H9 (cell line): ENCODE data around the gene RAB11B. TPM values are rescaled to one million over a fixed set of nuclear protein-coding genes. Genes with fewer than 3 reads are reported as not detected.

Experiments used
- DNase-seq: peaks from one replicate; pipeline ENCODE4 v3.0.0-alpha.2; 2017
- H2AFZ ChIP-seq: one replicate; pipeline ENCODE4 v1.6.1; 2013; ENCODE audit warnings: mild to moderate bottlenecking, low read length, control low read depth, moderate library complexity
- H2AK5ac ChIP-seq: 2 replicates; pipeline ENCODE4 v1.6.1; 2013; ENCODE audit warnings: low read length, control low read depth, mixed read lengths; ENCODE audit not compliant: insufficient read length
- H2BK120ac ChIP-seq: one replicate; pipeline ENCODE4 v1.6.1; 2013; ENCODE audit warnings: low read depth, mild to moderate bottlenecking, low read length, control low read depth, inconsistent platforms; ENCODE audit not compliant: poor library complexity, severe bottlenecking
- H2BK12ac ChIP-seq: 2 replicates; pipeline ENCODE4 v1.6.1; 2013; ENCODE audit warnings: low read length, control low read depth, mixed read lengths, low read depth; ENCODE audit not compliant: insufficient read length
- H2BK15ac ChIP-seq: 2 replicates; pipeline ENCODE4 v1.6.1; 2013; ENCODE audit warnings: low read depth, low read length, control low read depth
- H2BK20ac ChIP-seq: one replicate; pipeline ENCODE4 v1.6.1; 2013; ENCODE audit warnings: low read depth, mild to moderate bottlenecking, low read length, control low read depth, inconsistent platforms; ENCODE audit not compliant: poor library complexity, severe bottlenecking
- H2BK5ac ChIP-seq: 2 replicates; pipeline ENCODE4 v1.6.1; 2013; ENCODE audit warnings: low read length, control low read depth, mixed read lengths; ENCODE audit not compliant: insufficient read length
- H3K14ac ChIP-seq: 2 replicates; pipeline ENCODE4 v1.6.1; 2013; ENCODE audit warnings: low read length, control low read depth; ENCODE audit not compliant: insufficient read depth
- H3K18ac ChIP-seq: 2 replicates; pipeline ENCODE4 v1.6.1; 2013; ENCODE audit warnings: low read depth, mild to moderate bottlenecking, mixed read lengths, low read length, control low read depth; ENCODE audit not compliant: insufficient read length
- H3K23ac ChIP-seq: 2 replicates; pipeline ENCODE4 v1.6.1; 2013; ENCODE audit warnings: low read length, control low read depth, mixed read lengths, low read depth; ENCODE audit not compliant: insufficient read length
- H3K23me2 ChIP-seq: 2 replicates; pipeline ENCODE4 v1.6.1; 2013; ENCODE audit warnings: low read depth, mild to moderate bottlenecking, mixed read lengths, low read length, control low read depth; ENCODE audit not compliant: insufficient read length, poor library complexity, severe bottlenecking
- H3K27ac ChIP-seq: 2 replicates; pipeline ENCODE4 v1.5.1; 2013; ENCODE audit warnings: low read length, control low read depth, mixed read lengths, low read depth; ENCODE audit not compliant: insufficient read length
- H3K27me3 ChIP-seq: 2 replicates; pipeline ENCODE4 v1.6.1; 2013; ENCODE audit warnings: low read length, control low read depth, inconsistent platforms; ENCODE audit not compliant: insufficient read depth
- H3K4ac ChIP-seq: 2 replicates; pipeline ENCODE4 v1.6.1; 2013; ENCODE audit warnings: low read depth, mild to moderate bottlenecking, control low read depth, inconsistent platforms, low read length, moderate library complexity
- H3K4me1 ChIP-seq: 2 replicates; pipeline ENCODE4 v1.6.1; 2013; ENCODE audit warnings: low read length, control low read depth, inconsistent platforms; ENCODE audit not compliant: insufficient read depth
- H3K4me2 ChIP-seq: 2 replicates; pipeline ENCODE4 v1.6.1; 2013; ENCODE audit warnings: low read length, control low read depth, mixed read lengths; ENCODE audit not compliant: insufficient read length, insufficient read depth
- H3K56ac ChIP-seq: 2 replicates; pipeline ENCODE4 v1.6.1; 2013; ENCODE audit warnings: low read depth, mild to moderate bottlenecking, mixed read lengths, low read length, control low read depth; ENCODE audit not compliant: insufficient read length
- H3K79me1 ChIP-seq: 2 replicates; pipeline ENCODE4 v1.6.1; 2013; ENCODE audit warnings: low read depth, mild to moderate bottlenecking, moderate library complexity, low read length, control low read depth, inconsistent platforms; ENCODE audit not compliant: insufficient read depth, poor library complexity, severe bottlenecking
- H3K79me2 ChIP-seq: 2 replicates; pipeline ENCODE4 v1.6.1; 2013; ENCODE audit warnings: low read length, control low read depth, inconsistent platforms; ENCODE audit not compliant: insufficient read depth
- H3K9ac ChIP-seq: 2 replicates; pipeline ENCODE4 v1.6.1; 2013; ENCODE audit warnings: low read length, control low read depth, mixed read lengths; ENCODE audit not compliant: insufficient read length; ENCODE audit errors: extremely low read depth
- H3K9me3 ChIP-seq: one replicate; pipeline ENCODE4 v1.6.1; 2013; ENCODE audit warnings: low read depth, low read length, inconsistent platforms; ENCODE audit not compliant: control insufficient read depth
- H3T11ph ChIP-seq: one replicate; pipeline ENCODE4 v1.6.1; 2013; ENCODE audit warnings: mild to moderate bottlenecking, low read length, control low read depth, inconsistent platforms
- H4K20me1 ChIP-seq: one replicate; pipeline ENCODE4 v1.6.1; 2013; ENCODE audit not compliant: control insufficient read depth, insufficient read length, insufficient read depth
- H4K5ac ChIP-seq: 2 replicates; pipeline ENCODE4 v1.6.1; 2013; ENCODE audit warnings: low read depth, mild to moderate bottlenecking, mixed read lengths, low read length, control low read depth; ENCODE audit not compliant: insufficient read length
- H4K8ac ChIP-seq: replicated peaks from 2 replicates; pipeline ENCODE4 v1.6.1; 2013; ENCODE audit warnings: low read length, control low read depth, mixed read lengths, low read depth; ENCODE audit not compliant: insufficient read length
- H4K91ac ChIP-seq: 2 replicates; pipeline ENCODE4 v1.6.1; 2013; ENCODE audit warnings: low read depth, mild to moderate bottlenecking, moderate library complexity, mixed read lengths, low read length, control low read depth; ENCODE audit not compliant: insufficient read length
- H3K27ac Mint-ChIP-seq, 3 experiments: 2 replicates in 2 of 3; 3 replicates in 1 of 3; pipeline ENCODE4 v1.8.0; 2020 to 2021; ENCODE audit warnings: mixed read lengths in 3 of 3, mild to moderate bottlenecking in 1 of 3, moderate library complexity in 1 of 3
- H3K27me3 Mint-ChIP-seq: 2 replicates; pipeline ENCODE4 v1.8.0; 2021; ENCODE audit warnings: low read depth, mild to moderate bottlenecking, moderate library complexity, mixed read lengths
- H3K36me3 Mint-ChIP-seq, 3 experiments: 2 replicates in 2 of 3; 3 replicates in 1 of 3; pipeline ENCODE4 v1.8.0; 2020 to 2021; ENCODE audit warnings: low read depth in 3 of 3, mixed read lengths in 3 of 3; ENCODE audit not compliant: insufficient read depth in 1 of 3
- H3K4me1 Mint-ChIP-seq, 2 experiments: 2 replicates each; pipeline ENCODE4 v1.8.0; 2020; ENCODE audit warnings: mixed read lengths in 2 of 2
- H3K4me3 Mint-ChIP-seq, 2 experiments: 2 replicates in 1 of 2; 3 replicates in 1 of 2; pipeline ENCODE4 v1.8.0; 2020 to 2021; ENCODE audit warnings: mild to moderate bottlenecking in 2 of 2, mixed read lengths in 2 of 2, moderate library complexity in 1 of 2
- H3K9me3 Mint-ChIP-seq, 2 experiments: 2 replicates in 1 of 2; 3 replicates in 1 of 2; pipeline ENCODE4 v1.8.0; 2020; ENCODE audit warnings: mild to moderate bottlenecking in 2 of 2, mixed read lengths in 2 of 2, moderate library complexity in 1 of 2
- WGBS: extraction: QIAGEN DNeasy Blood & Tissue Kit; methylation state at CpG from one replicate; pipeline ENCODE4 v1.1.7; 2013; ENCODE audit warnings: missing lambda C conversion rate, low lambda C conversion rate, mixed read lengths; ENCODE audit not compliant: insufficient read length; ENCODE audit errors: extremely low coverage; 5-methylcytosine and 5-hydroxymethylcytosine counted together
- total RNA-seq: library from RNA; stranded (reverse); gene quantifications from 2 replicates; pipeline ENCODE4 v1.2.1, GENCODE V29; 2021
- TF ChIP-seq, protein P1 (sequence below): fragments of 200-600 bp; sonication (generic); conservative IDR thresholded peaks from 3 replicates; pipeline ENCODE4 v1.8.0; 2021; ENCODE audit warnings: antibody characterized with exemption, mild to moderate bottlenecking

The RAB11B gene
- total RNA-seq, 1 experiment from 2014 or later = 106 TPM

DNA sequence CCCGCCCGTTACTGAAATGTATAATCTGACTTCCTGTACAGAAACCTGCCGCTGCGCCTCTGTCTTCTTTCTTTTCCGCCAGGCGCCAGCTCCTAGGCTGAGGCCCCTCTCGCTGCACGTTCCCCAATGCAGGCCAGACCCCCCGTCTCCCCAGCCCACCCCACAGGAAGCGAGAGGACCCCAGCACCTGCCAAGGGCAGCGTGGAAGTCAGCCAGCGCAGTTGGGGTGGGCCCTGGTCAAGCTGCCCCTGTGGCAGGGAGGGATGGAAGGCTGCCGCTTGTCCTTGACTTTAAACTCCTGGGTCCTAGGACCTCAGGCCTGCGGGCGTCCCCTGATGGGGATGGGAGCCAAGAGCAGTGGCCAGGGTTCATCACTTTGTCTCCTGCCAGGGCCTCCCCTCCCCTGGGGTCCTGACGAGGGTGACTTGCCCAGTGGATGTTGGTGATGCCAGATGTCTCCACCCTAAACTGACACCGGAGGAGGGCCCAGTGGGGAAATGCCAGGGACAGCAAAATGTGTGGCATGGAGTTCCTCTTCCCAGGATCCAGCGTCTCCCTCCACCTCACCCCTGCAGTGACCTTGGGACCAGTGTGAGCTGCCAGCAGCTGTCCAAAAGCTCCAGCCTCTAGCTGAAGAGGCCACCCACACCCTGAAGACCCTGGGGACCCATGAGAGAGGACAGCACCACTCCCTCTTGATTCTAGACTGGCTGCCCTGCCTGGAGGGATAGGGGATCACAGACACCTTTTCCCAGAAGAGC is 14.4 kb downstream of the RAB11B start:
- Histone ChIP-seq H2BK20ac (no peak overlapping the region), H3K4me2 (no peak overlapping the region), H2AFZ (no peak overlapping the region), H3K23me2 (no peaks in the 10 kb centered on the region), H2AK5ac (no peak overlapping the region), H3K14ac (no peak overlapping the region), H3K4me1 (no peaks in the 10 kb centered on the region), H4K20me1 (no peaks in the 10 kb centered on the region), H3K27me3 (no peaks in the 10 kb centered on the region), H3K9me3 (no peaks in the 10 kb centered on the region), H2BK120ac (no peak overlapping the region), H2BK12ac (no peak overlapping the region), H4K91ac (no peak overlapping the region), H3K79me2 (peaks cover 3% of the 10 kb centered on the region; the same call in 1 of the 2 replicates), H4K5ac (no peak overlapping the region), H2BK15ac (no peak overlapping the region), H3K79me1 (no peaks in the 10 kb centered on the region), H2BK5ac (no peak overlapping the region), H3T11ph (no peak overlapping the region), H3K27ac (no peak overlapping the region), H4K8ac (no peak overlapping the region), H3K18ac (no peak overlapping the region), H3K56ac (no peak overlapping the region), H3K9ac (no peak overlapping the region), H3K23ac (no peak overlapping the region), H3K4ac (no peak overlapping the region)
- H3K27ac Mint-ChIP-seq = peak overlapping the region in 1 of 3 experiments; percentile 84; a peak in 1 of 7 replicates
- no peaks in the 10 kb centered on the region; the same call in 1 of the 2 replicates for H3K27me3 Mint-ChIP-seq
- H3K9me3 Mint-ChIP-seq = no peaks in the 10 kb centered on the region
- no peaks in the 10 kb centered on the region for H3K4me1 Mint-ChIP-seq
- no peak for DNase-seq
- no peak overlapping the region for H3K4me3 Mint-ChIP-seq
- TF ChIP-seq, protein P1, sequence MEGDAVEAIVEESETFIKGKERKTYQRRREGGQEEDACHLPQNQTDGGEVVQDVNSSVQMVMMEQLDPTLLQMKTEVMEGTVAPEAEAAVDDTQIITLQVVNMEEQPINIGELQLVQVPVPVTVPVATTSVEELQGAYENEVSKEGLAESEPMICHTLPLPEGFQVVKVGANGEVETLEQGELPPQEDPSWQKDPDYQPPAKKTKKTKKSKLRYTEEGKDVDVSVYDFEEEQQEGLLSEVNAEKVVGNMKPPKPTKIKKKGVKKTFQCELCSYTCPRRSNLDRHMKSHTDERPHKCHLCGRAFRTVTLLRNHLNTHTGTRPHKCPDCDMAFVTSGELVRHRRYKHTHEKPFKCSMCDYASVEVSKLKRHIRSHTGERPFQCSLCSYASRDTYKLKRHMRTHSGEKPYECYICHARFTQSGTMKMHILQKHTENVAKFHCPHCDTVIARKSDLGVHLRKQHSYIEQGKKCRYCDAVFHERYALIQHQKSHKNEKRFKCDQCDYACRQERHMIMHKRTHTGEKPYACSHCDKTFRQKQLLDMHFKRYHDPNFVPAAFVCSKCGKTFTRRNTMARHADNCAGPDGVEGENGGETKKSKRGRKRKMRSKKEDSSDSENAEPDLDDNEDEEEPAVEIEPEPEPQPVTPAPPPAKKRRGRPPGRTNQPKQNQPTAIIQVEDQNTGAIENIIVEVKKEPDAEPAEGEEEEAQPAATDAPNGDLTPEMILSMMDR = no peak
- no CpG with 5 or more reads among the region's 18 CpGs for WGBS
- peaks cover 20 to 43% (median 40%) of the 10 kb centered on the region in 3 experiments for H3K36me3 Mint-ChIP-seq
